GM12878 (cell line): Measurements from ENCODE around the gene SENP3. TPM values are rescaled to one million over a fixed set of nuclear protein-coding genes. Genes with fewer than 3 reads are reported as not detected.

Experiments
- BCL11A ChIP-seq: IDR thresholded peaks from 2 replicates; pipeline ENCODE4 v1.6.1; 2011; ENCODE audit warnings: low read depth, low read length
- CBFB ChIP-seq: IDR thresholded peaks from 2 replicates; pipeline ENCODE4 v1.6.1; 2016; ENCODE audit warnings: antibody characterized with exemption, low read depth
- CREB1 ChIP-seq: IDR thresholded peaks from 2 replicates; pipeline ENCODE4 v1.6.1; 2012; ENCODE audit warnings: low read depth, mild to moderate bottlenecking, inconsistent platforms
- EED ChIP-seq: sonication (generic); IDR thresholded peaks from 2 replicates; pipeline ENCODE4 v1.6.1; 2016; ENCODE audit warnings: antibody characterized with exemption, low read depth
- EGR1 ChIP-seq, 2 experiments: IDR thresholded peaks; 1 replicate in 1 of 2; 2 replicates in 1 of 2; pipeline ENCODE4 v1.6.1; 2011 to 2012; ENCODE audit warnings: low read depth in 2 of 2, low read length in 2 of 2, borderline replicate concordance in 1 of 2, mild to moderate bottlenecking in 1 of 2, moderate library complexity in 1 of 2
- FOXM1 ChIP-seq: IDR thresholded peaks from 2 replicates; pipeline ENCODE4 v1.6.1; 2012; ENCODE audit warnings: low read depth, mild to moderate bottlenecking, inconsistent platforms, low read length, moderate library complexity
- HDAC6 ChIP-seq: fragments of 200-600 bp; sonication (generic); IDR thresholded peaks from one replicate; pipeline ENCODE4 v1.8.0; 2017; ENCODE audit warnings: antibody characterized with exemption; ENCODE audit not compliant: unreplicated experiment
- IKZF1 ChIP-seq: fragments of 450-650 bp; conservative IDR thresholded peaks from 2 replicates; pipeline ENCODE4 v1.6.1; 2017; ENCODE audit warnings: antibody characterized with exemption, mild to moderate bottlenecking
- IRF4 ChIP-seq: IDR thresholded peaks from 2 replicates; pipeline ENCODE4 v1.6.1; 2011; ENCODE audit warnings: low read depth, low read length
- JUND ChIP-seq: IDR thresholded peaks from 2 replicates; pipeline ENCODE4 v1.6.1; 2012; ENCODE audit warnings: low read depth, mild to moderate bottlenecking, low read length, improper control_type of control experiment, moderate library complexity
- MTA3 ChIP-seq: IDR thresholded peaks from 2 replicates; pipeline ENCODE4 v1.6.1; 2012; ENCODE audit warnings: low read length, inconsistent platforms, borderline replicate concordance
- PML ChIP-seq: IDR thresholded peaks from 2 replicates; pipeline ENCODE4 v1.6.1; 2012; ENCODE audit warnings: low read length, inconsistent platforms
- POLR2AphosphoS2 ChIP-seq: IDR thresholded peaks from 2 replicates; pipeline ENCODE4 v1.6.1; 2011; ENCODE audit warnings: low read depth, mild to moderate bottlenecking, low read length, improper control_type of control experiment, moderate library complexity
- POU2F2 ChIP-seq: IDR thresholded peaks from 3 replicates; pipeline ENCODE4 v1.6.1; 2011; ENCODE audit warnings: low read depth, mild to moderate bottlenecking, low read length, borderline replicate concordance
- SPI1 ChIP-seq: IDR thresholded peaks from 2 replicates; pipeline ENCODE4 v1.6.1; 2011; ENCODE audit warnings: low read depth, mild to moderate bottlenecking, low read length, moderate library complexity, borderline replicate concordance; ENCODE audit not compliant: insufficient read depth
- TBL1XR1 ChIP-seq: IDR thresholded peaks from 2 replicates; pipeline ENCODE4 v1.6.1; 2012; ENCODE audit warnings: low read depth, low read length, improper control_type of control experiment
- ZNF207 ChIP-seq: fragments of 450-650 bp; IDR thresholded peaks from 2 replicates; pipeline ENCODE4 v1.6.1; 2014; ENCODE audit warnings: antibody characterized with exemption, mild to moderate bottlenecking, borderline replicate concordance
- ZNF24 ChIP-seq: fragments of 450-650 bp; IDR thresholded peaks from 2 replicates; pipeline ENCODE4 v1.6.1; 2017; ENCODE audit warnings: antibody characterized with exemption, mild to moderate bottlenecking
- ZNF622 ChIP-seq: fragments of 450-650 bp; IDR thresholded peaks from 2 replicates; pipeline ENCODE4 v1.6.1; 2017; ENCODE audit warnings: mild to moderate bottlenecking, inconsistent platforms
- polyA plus RNA-seq, 11 experiments: library from polyadenylated mRNA; depleted of rRNA in 4 of 11; unstranded in 6 of 11; stranded (reverse) in 5 of 11; fragments of >200 nt; fragmentation: Nextera tagmentation in 4 of 11; fragmentation: Illumina TruSeq in 1 of 11; extraction: Ambion mirVana in 4 of 11; extraction: Trizol in 1 of 11; gene quantifications; 1 replicate in 1 of 11; 2 replicates in 10 of 11; pipeline versions ENCODE4 v1.2.1 to v1.2.3, GENCODE V29; 2011 to 2016; ENCODE audit warnings: inconsistent platforms in 2 of 11, missing spikeins in 2 of 11, low read depth in 1 of 11
- total RNA-seq, 4 experiments: library from RNA; depleted of rRNA in 3 of 4; stranded (reverse); fragments of >200 nt in 3 of 4; fragmentation: Illumina TruSeq in 1 of 4; extraction: Trizol in 1 of 4; gene quantifications; 2 replicates each; pipeline versions ENCODE4 v1.2.1 to v1.2.3, GENCODE V29; 2013 to 2021
- TF ChIP-seq, protein P1 (sequence below): fragments of 450-650 bp; IDR thresholded peaks from 2 replicates; pipeline ENCODE4 v1.6.1; 2016; ENCODE audit warnings: mild to moderate bottlenecking, moderate library complexity, borderline replicate concordance
- TF ChIP-seq, protein P2 (sequence below): fragments of 450-650 bp; formaldehyde crosslinking; IDR thresholded peaks from 2 replicates; pipeline ENCODE4 v1.5.0; 2022; ENCODE audit warnings: mild to moderate bottlenecking, missing genetic modification characterization
- TF ChIP-seq, protein P3 (sequence below): fragments of 150-350 bp; IDR thresholded peaks from 2 replicates; pipeline ENCODE4 v1.6.1; 2014; ENCODE audit warnings: mild to moderate bottlenecking, low read depth, low read length

SENP3 gene
- total and polyA plus RNA-seq, 10 of the 15 experiments (the other 5 are each of a cell fraction or from before 2014, with no cell fraction given), result 1.8 to 113 (median 72.3) TPM

DNA sequence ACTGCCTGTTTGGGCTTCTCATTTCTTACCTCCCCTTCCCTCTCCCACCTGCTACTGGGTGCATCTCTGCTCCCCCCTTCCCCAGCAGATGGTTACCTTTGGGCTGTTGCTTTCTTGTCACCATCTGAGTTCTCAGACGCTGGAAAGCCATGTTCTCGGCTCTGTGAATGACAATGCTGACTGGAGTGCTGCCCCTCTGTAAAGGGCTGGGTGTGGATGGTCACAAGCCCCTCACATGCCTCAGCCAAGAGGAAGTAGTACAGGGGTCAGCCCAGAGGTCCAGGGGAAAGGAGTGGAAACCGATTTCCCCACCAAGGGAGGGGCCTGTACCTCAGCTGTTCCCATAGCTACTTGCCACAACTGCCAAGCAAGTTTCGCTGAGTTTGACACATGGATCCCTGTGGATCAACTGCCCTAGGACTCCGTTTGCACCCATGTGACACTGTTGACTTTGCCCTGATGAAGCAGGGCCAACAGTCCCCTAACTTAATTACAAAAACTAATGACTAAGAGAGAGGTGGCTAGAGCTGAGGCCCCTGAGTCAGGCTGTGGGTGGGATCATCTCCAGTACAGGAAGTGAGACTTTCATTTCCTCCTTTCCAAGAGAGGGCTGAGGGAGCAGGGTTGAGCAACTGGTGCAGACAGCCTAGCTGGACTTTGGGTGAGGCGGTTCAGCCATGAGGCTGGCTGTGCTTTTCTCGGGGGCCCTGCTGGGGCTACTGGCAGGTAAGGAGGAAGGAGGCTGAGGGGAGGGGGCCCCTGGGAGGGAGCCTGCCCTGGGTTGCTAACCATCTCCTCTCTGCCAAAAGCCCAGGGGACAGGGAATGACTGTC is 17.5 kb downstream of the SENP3 start, which contains the start of gene CD68 (continued):
- TF ChIP-seq FOXM1, result peak; percentile 76
- TF ChIP-seq ZNF207, result 0 out of 2 replicates have a peak, but pooled peaks have one; percentile 55
- TF ChIP-seq, protein P1, sequence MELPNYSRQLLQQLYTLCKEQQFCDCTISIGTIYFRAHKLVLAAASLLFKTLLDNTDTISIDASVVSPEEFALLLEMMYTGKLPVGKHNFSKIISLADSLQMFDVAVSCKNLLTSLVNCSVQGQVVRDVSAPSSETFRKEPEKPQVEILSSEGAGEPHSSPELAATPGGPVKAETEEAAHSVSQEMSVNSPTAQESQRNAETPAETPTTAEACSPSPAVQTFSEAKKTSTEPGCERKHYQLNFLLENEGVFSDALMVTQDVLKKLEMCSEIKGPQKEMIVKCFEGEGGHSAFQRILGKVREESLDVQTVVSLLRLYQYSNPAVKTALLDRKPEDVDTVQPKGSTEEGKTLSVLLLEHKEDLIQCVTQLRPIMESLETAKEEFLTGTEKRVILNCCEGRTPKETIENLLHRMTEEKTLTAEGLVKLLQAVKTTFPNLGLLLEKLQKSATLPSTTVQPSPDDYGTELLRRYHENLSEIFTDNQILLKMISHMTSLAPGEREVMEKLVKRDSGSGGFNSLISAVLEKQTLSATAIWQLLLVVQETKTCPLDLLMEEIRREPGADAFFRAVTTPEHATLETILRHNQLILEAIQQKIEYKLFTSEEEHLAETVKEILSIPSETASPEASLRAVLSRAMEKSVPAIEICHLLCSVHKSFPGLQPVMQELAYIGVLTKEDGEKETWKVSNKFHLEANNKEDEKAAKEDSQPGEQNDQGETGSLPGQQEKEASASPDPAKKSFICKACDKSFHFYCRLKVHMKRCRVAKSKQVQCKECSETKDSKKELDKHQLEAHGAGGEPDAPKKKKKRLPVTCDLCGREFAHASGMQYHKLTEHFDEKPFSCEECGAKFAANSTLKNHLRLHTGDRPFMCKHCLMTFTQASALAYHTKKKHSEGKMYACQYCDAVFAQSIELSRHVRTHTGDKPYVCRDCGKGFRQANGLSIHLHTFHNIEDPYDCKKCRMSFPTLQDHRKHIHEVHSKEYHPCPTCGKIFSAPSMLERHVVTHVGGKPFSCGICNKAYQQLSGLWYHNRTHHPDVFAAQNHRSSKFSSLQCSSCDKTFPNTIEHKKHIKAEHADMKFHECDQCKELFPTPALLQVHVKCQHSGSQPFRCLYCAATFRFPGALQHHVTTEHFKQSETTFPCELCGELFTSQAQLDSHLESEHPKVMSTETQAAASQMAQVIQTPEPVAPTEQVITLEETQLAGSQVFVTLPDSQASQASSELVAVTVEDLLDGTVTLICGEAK, result no peak
- TF ChIP-seq IRF4, result peak; percentile 92
- peak; percentile 99 for TF ChIP-seq MTA3
- peak; percentile 78 for TF ChIP-seq EED
- TF ChIP-seq, protein P2, sequence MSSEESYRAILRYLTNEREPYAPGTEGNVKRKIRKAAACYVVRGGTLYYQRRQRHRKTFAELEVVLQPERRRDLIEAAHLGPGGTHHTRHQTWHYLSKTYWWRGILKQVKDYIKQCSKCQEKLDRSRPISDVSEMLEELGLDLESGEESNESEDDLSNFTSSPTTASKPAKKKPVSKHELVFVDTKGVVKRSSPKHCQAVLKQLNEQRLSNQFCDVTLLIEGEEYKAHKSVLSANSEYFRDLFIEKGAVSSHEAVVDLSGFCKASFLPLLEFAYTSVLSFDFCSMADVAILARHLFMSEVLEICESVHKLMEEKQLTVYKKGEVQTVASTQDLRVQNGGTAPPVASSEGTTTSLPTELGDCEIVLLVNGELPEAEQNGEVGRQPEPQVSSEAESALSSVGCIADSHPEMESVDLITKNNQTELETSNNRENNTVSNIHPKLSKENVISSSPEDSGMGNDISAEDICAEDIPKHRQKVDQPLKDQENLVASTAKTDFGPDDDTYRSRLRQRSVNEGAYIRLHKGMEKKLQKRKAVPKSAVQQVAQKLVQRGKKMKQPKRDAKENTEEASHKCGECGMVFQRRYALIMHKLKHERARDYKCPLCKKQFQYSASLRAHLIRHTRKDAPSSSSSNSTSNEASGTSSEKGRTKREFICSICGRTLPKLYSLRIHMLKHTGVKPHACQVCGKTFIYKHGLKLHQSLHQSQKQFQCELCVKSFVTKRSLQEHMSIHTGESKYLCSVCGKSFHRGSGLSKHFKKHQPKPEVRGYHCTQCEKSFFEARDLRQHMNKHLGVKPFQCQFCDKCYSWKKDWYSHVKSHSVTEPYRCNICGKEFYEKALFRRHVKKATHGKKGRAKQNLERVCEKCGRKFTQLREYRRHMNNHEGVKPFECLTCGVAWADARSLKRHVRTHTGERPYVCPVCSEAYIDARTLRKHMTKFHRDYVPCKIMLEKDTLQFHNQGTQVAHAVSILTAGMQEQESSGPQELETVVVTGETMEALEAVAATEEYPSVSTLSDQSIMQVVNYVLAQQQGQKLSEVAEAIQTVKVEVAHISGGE (CRISPR knock-in tag), result no peak
- no peak for TF ChIP-seq ZNF24
- TF ChIP-seq TBL1XR1, result 0 out of 2 replicates have a peak, but pooled peaks have one; percentile 6
- TF ChIP-seq EGR1 (IDR thresholded peaks at IDR 0.05; ENCODE audit: borderline replicate concordance in 1 of 2, low read depth in 2 of 2, low read length in 2 of 2), result peak in 1 of 2 experiments; percentile 62; a peak in 2 of 3 replicates
- peak; percentile 97 for TF ChIP-seq SPI1
- peak; percentile 68; the same call in 1 of the 2 replicates for TF ChIP-seq CREB1
- TF ChIP-seq POLR2AphosphoS2, result peak; percentile 99
- TF ChIP-seq CBFB, result peak; percentile 42; the same call in 1 of the 2 replicates
- TF ChIP-seq HDAC6, result peak; percentile 5
- peak; percentile 97 for TF ChIP-seq PML
- TF ChIP-seq, protein P3, sequence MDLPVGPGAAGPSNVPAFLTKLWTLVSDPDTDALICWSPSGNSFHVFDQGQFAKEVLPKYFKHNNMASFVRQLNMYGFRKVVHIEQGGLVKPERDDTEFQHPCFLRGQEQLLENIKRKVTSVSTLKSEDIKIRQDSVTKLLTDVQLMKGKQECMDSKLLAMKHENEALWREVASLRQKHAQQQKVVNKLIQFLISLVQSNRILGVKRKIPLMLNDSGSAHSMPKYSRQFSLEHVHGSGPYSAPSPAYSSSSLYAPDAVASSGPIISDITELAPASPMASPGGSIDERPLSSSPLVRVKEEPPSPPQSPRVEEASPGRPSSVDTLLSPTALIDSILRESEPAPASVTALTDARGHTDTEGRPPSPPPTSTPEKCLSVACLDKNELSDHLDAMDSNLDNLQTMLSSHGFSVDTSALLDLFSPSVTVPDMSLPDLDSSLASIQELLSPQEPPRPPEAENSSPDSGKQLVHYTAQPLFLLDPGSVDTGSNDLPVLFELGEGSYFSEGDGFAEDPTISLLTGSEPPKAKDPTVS, result no peak
- TF ChIP-seq IKZF1, result peak; percentile 90
- TF ChIP-seq POU2F2, result peak; percentile 87
- TF ChIP-seq BCL11A, result peak; percentile 85
- TF ChIP-seq ZNF622, result no peak
- no peak for TF ChIP-seq JUND
